Upper lobe of right lung (tissue), 1 donor: ENCODE data around the gene IL15RA. TPM values are rescaled to one million over a fixed set of nuclear protein-coding genes. Genes with fewer than 3 reads are reported as not detected.

ENCODE experiments used
- ATAC-seq: fragments of 200-7000 bp; cut with Tn5 transposase; one replicate; pipeline ENCODE4 v1.9.1; 2020; ENCODE audit warnings: mild to moderate bottlenecking, moderate library complexity
- DNase-seq: peaks from one replicate; pipeline ENCODE4 v3.0.0-alpha.2; 2020
- H3K27ac ChIP-seq: fragments of 200-600 bp; one replicate; pipeline ENCODE4 v1.8.0; 2022
- H3K27me3 ChIP-seq: fragments of 200-600 bp; one replicate; pipeline ENCODE4 v1.8.0; 2022; ENCODE audit warnings: mild to moderate bottlenecking
- H3K36me3 ChIP-seq: fragments of 200-600 bp; one replicate; pipeline ENCODE4 v1.8.0; 2022
- H3K4me1 ChIP-seq: fragments of 200-600 bp; one replicate; pipeline ENCODE4 v1.8.0; 2022
- H3K4me3 ChIP-seq: fragments of 200-600 bp; one replicate; pipeline ENCODE4 v1.8.0; 2022; ENCODE audit warnings: mild to moderate bottlenecking
- H3K9me3 ChIP-seq: fragments of 200-600 bp; one replicate; pipeline ENCODE4 v1.8.0; 2022
- intact Hi-C: fragments of 100-400 bp; cut with DNase I; formaldehyde crosslinking; loops from one replicate; pipeline ENCODE4 v1.11.0; 2022
- total RNA-seq: library from RNA; stranded (reverse); fragmentation: NEBNext Ultra II Directional; extraction: Animal tissue kit (Norgen Biotek cat#: 25700); gene quantifications from one replicate; pipeline ENCODE4 v1.2.1, GENCODE V29; 2021
- TF ChIP-seq, protein P1 (sequence below): fragments of 200-600 bp; IDR thresholded peaks from one replicate; pipeline ENCODE4 v1.8.0; 2022; ENCODE audit warnings: antibody characterized with exemption
- donor health status: DM: no; HTN: yes; CAD: no; lungs with severe emphysema.

IL15RA gene
- total RNA-seq, 1 donor from 2014 or later, result 36.7 TPM

DNA sequence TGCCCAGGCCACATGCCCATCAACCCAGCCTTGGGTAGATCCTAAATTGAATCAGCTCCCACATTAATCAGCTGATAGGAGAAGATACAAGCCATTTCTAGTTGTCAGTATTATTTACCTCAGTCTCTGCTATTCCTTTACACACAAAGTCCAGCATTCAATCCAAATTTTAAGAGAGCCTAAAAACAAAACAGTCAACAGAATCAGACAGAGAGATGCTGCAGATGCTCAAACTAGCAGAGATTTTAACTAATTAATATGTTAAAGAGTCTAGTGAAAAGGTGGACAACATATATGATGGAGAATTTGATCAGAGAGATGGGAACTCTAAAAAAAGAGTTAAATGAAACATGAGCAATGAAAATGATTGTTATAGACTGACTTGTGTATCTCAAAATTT lies 14.4 kb upstream of the IL15RA start:
- no peak for DNase-seq
- intact Hi-C loops, result no loop called here

DNA sequence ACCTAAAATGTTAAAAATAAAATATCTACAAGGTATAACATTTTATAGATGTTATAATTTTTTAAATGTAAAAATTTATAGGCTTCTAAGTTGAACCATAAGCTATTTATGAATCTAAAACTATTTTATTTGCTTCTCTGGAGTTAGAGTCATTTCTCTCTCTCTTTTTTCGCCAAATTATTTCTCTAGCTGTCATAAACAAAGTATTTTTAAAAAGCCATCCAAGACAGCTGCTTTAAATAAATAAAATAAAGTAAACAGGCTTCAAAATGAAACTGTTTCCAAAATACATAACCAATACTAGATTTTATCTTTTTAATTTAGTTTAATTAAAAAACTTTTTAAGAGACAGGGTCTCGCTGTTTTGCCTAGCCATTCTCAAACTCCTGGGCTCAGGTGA lies 12.4 kb upstream of the IL15RA start:
- Histone ChIP-seq H3K4me1 (no peaks in the 10 kb centered on the region), H3K4me3 (no peak overlapping the region), H3K27ac (peak overlapping the region; percentile 39), H3K27me3 (no peaks in the 10 kb centered on the region), H3K36me3 (no peaks in the 10 kb centered on the region), H3K9me3 (peaks cover 8% of the 10 kb centered on the region)
- intact Hi-C loops, result no loop called here
- ATAC-seq (no peak), DNase-seq (no peak)
- TF ChIP-seq, protein P1, sequence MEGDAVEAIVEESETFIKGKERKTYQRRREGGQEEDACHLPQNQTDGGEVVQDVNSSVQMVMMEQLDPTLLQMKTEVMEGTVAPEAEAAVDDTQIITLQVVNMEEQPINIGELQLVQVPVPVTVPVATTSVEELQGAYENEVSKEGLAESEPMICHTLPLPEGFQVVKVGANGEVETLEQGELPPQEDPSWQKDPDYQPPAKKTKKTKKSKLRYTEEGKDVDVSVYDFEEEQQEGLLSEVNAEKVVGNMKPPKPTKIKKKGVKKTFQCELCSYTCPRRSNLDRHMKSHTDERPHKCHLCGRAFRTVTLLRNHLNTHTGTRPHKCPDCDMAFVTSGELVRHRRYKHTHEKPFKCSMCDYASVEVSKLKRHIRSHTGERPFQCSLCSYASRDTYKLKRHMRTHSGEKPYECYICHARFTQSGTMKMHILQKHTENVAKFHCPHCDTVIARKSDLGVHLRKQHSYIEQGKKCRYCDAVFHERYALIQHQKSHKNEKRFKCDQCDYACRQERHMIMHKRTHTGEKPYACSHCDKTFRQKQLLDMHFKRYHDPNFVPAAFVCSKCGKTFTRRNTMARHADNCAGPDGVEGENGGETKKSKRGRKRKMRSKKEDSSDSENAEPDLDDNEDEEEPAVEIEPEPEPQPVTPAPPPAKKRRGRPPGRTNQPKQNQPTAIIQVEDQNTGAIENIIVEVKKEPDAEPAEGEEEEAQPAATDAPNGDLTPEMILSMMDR, result no peak

More for the DNA sequence above, 14.4 kb upstream of the IL15RA start:
- no peak for ATAC-seq
- Histone ChIP-seq H3K27ac (no peak overlapping the region), H3K36me3 (no peaks in the 10 kb centered on the region), H3K9me3 (peaks cover 8% of the 10 kb centered on the region), H3K4me1 (no peaks in the 10 kb centered on the region), H3K4me3 (no peak overlapping the region), H3K27me3 (no peaks in the 10 kb centered on the region)
- TF ChIP-seq, protein P1, result no peak

DNA sequence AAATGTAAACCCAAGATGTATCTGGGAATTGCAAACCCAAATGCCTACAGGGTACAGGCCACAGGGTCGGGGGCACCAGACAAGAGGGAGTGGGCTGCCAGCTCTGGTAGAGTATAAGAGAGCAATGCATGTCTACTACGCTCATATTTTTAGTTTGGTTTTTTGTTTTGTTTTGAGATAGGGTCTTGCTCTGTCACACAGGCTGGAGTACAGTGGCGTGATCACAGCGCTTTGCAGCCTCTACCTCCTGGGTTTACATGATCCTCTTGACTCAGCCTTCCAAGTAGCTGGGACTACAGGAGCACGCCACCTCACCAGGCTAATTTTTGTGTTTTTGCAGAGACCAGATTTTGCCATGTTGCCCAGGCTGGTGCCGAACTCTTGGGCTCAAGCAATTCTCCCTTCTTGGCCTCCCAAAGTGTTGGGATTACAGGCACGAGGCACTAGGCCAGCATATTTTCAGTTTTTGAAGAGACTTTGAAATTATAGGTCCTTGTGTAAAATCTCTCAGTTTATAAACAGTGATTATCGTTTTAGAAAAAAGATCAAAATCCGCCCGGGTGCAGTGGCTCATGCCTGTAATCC lies 11.1 kb upstream of the IL15RA start:
- H3K4me3 ChIP-seq, result no peak overlapping the region
- peak overlapping the region; percentile 32 for H3K27ac ChIP-seq
- no peaks in the 10 kb centered on the region for H3K9me3 ChIP-seq
- DNase-seq (no peak), ATAC-seq (no peak)
- H3K4me1 ChIP-seq, result no peaks in the 10 kb centered on the region
- no peaks in the 10 kb centered on the region for H3K36me3 ChIP-seq
- TF ChIP-seq, protein P1, result no peak
- intact Hi-C loops, result no loop called here
- no peaks in the 10 kb centered on the region for H3K27me3 ChIP-seq

DNA sequence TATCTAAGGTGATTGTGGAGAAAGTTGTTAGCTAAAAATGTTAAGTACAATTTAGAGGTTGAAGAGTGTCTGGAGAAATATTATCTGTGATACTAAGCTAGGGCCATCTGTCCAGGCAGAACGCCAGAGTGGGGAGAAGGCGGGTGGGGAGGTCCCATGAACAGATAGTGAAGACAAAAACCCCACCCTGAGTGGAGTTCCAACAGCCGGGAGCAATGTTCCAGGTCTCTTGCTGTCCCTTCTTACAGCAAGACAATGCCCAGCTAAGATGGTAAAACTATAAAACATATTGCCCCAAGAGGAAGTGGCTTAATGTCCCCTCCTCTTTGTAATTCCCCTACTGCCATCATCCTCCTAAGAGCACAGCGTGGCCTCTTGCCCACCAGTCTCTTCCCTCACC lies 10.4 kb upstream of the IL15RA start:
- Histone ChIP-seq H3K4me3 (no peak overlapping the region), H3K4me1 (no peaks in the 10 kb centered on the region), H3K36me3 (no peaks in the 10 kb centered on the region), H3K27me3 (no peaks in the 10 kb centered on the region), H3K9me3 (no peaks in the 10 kb centered on the region), H3K27ac (peak overlapping the region; percentile 32)
- ATAC-seq, result peak; percentile 38
- no peak for DNase-seq
- TF ChIP-seq, protein P1, result no peak
- intact Hi-C loops, result no loop called here

DNA sequence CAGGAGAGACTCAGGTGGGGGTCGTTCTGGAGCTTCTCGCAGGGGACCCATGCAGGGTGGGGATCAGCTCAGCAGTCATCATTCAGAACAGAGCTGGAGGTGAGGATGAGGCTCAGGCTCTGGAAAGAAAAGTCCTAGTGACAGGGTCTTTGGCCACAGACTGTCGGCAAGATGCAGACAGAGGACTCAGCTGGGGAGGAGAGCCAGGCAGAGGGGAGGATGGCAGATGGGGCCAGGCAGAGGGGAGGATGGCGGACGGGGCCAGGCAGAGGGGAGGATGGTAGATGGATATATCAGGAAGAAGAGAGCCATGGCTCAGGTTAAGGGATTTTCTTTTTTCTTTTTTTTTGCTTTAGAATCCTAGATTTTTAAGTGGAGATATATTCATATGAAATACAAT lies 7.7 kb upstream of the IL15RA start:
- H3K4me1 ChIP-seq, result no peaks in the 10 kb centered on the region
- ATAC-seq (no peak), DNase-seq (no peak)
- TF ChIP-seq, protein P1, result no peak
- intact Hi-C loops, result no loop called here
- H3K27ac ChIP-seq, result no peak overlapping the region
- no peaks in the 10 kb centered on the region for H3K9me3 ChIP-seq
- no peak overlapping the region for H3K4me3 ChIP-seq
- H3K36me3 ChIP-seq, result no peaks in the 10 kb centered on the region
- no peaks in the 10 kb centered on the region for H3K27me3 ChIP-seq

DNA sequence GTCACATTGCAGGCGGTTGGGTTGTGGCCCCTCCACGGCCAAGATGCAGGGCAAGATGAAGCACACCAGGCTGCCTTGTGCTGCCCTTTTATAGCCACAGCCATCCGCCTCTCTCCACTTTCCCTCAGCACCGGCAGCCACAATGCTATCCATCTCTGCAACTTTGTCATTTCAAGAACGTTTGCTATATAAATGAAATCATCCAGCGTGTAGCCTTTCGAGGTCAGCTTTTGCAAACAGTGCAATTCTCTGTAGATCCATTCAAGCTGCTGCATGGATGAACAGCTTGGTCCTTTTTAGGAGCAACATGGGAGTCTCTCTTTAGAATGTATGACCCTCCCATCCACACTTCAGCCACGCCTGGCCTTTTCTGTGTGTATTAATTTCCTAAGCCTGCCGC lies 6.4 kb upstream of the IL15RA start:
- DNase-seq (no peak), ATAC-seq (peak; percentile 42)
- H3K4me3 ChIP-seq, result no peak overlapping the region
- no peaks in the 10 kb centered on the region for H3K9me3 ChIP-seq
- H3K27me3 ChIP-seq, result no peaks in the 10 kb centered on the region
- intact Hi-C loops, result no loop called here
- no peak overlapping the region for H3K27ac ChIP-seq
- no peaks in the 10 kb centered on the region for H3K4me1 ChIP-seq
- H3K36me3 ChIP-seq, result no peaks in the 10 kb centered on the region
- TF ChIP-seq, protein P1, result no peak
